Peyer's patch (tissue), 4 donors: ENCODE data around the gene MDFIC2. TPM values are rescaled to one million over a fixed set of nuclear protein-coding genes. Genes with fewer than 3 reads are reported as not detected.

Experiments used
- DNase-seq, 3 donors: peaks; one replicate each; pipeline ENCODE4 v3.0.0-alpha.2; 2017 to 2019
- H3K27ac ChIP-seq, 4 donors: fragments of 200-600 bp; sonication (generic); one replicate each; pipeline ENCODE4 v1.5.1; 2016 to 2019
- H3K27me3 ChIP-seq, 2 donors: fragments of 200-600 bp; sonication (generic); one replicate each; pipeline ENCODE4 v1.5.1; 2019
- H3K36me3 ChIP-seq, 3 donors: fragments of 200-600 bp; sonication (generic); one replicate each; pipeline ENCODE4 v1.5.1; 2016 to 2019
- H3K4me1 ChIP-seq, 4 donors: fragments of 200-600 bp; sonication (generic); one replicate each; pipeline ENCODE4 v1.5.1; 2016 to 2019
- H3K4me3 ChIP-seq, 4 donors: fragments of 200-600 bp; sonication (generic); 1 replicate in 3 of 4; 2 replicates in 1 of 4; pipeline ENCODE4 v1.5.1; 2016 to 2019; ENCODE audit warnings: mild to moderate bottlenecking in 1 of 4
- H3K9me3 ChIP-seq, 4 donors: fragments of 200-600 bp; sonication (generic); one replicate each; pipeline ENCODE4 v1.5.1; 2016 to 2019; ENCODE audit warnings: mild to moderate bottlenecking in 1 of 4
- total RNA-seq, 4 donors: library from RNA; depleted of rRNA; stranded (reverse); fragments of >200 nt; gene quantifications; one replicate each; pipeline ENCODE4 v1.1.0, GENCODE V29; 2016
- TF ChIP-seq, protein P1 (sequence below), 6 experiments: fragments of 450-650 bp in 4 of 6; fragments of 200-600 bp in 2 of 6; sonication (generic) in 1 of 6; IDR thresholded peaks; one replicate each; pipeline ENCODE4 v1.5.1; 2017 to 2019; ENCODE audit warnings: antibody characterized with exemption in 6 of 6, mild to moderate bottlenecking in 3 of 6, moderate library complexity in 1 of 6

MDFIC2 gene
- total RNA-seq, 4 donors from 2014 or later, result not detected

- no peak overlapping the region for H3K27ac ChIP-seq
- H3K27me3 ChIP-seq, result no peaks in the 10 kb centered on the region
- TF ChIP-seq, protein P1, sequence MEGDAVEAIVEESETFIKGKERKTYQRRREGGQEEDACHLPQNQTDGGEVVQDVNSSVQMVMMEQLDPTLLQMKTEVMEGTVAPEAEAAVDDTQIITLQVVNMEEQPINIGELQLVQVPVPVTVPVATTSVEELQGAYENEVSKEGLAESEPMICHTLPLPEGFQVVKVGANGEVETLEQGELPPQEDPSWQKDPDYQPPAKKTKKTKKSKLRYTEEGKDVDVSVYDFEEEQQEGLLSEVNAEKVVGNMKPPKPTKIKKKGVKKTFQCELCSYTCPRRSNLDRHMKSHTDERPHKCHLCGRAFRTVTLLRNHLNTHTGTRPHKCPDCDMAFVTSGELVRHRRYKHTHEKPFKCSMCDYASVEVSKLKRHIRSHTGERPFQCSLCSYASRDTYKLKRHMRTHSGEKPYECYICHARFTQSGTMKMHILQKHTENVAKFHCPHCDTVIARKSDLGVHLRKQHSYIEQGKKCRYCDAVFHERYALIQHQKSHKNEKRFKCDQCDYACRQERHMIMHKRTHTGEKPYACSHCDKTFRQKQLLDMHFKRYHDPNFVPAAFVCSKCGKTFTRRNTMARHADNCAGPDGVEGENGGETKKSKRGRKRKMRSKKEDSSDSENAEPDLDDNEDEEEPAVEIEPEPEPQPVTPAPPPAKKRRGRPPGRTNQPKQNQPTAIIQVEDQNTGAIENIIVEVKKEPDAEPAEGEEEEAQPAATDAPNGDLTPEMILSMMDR (IDR thresholded peaks at IDR 0.05), result no peak
- H3K4me1 ChIP-seq, result no peaks in the 10 kb centered on the region
- H3K36me3 ChIP-seq, result no peaks in the 10 kb centered on the region
- H3K9me3 ChIP-seq, result no peaks in the 10 kb centered on the region
- H3K4me3 ChIP-seq, result no peak overlapping the region
- no peak for DNase-seq
These were observed 162.6 kb downstream of the MDFIC2 start for GRCh38 chr3:70149714-70150400.
